HEK293 (cell line): Measurements from ENCODE around the gene PARD3.

Experiments used
- BCL11A ChIP-seq: fragments of 450-650 bp; formaldehyde crosslinking; IDR thresholded peaks from 2 replicates; pipeline ENCODE4 v1.5.1; 2016; ENCODE audit warnings: low read depth, missing biosample characterization, missing genetic modification characterization
- CTCF ChIP-seq: fragments of 450-650 bp; formaldehyde crosslinking; IDR thresholded peaks from 2 replicates; pipeline ENCODE4 v1.5.1; 2016; ENCODE audit warnings: missing biosample characterization, missing genetic modification characterization
- GLI2 ChIP-seq: fragments of 450-650 bp; formaldehyde crosslinking; IDR thresholded peaks from 2 replicates; pipeline ENCODE4; 2017; ENCODE audit warnings: missing biosample characterization, missing genetic modification characterization, low read depth, borderline replicate concordance
- HOXC10 ChIP-seq: sonication (generic); formaldehyde crosslinking; IDR thresholded peaks from 2 replicates; pipeline ENCODE4 v1.8.1; 2023; ENCODE audit warnings: mild to moderate bottlenecking, missing genetic modification reagents
- IKZF3 ChIP-seq: fragments of 450-650 bp; IDR thresholded peaks from 2 replicates; pipeline ENCODE4 v1.5.0; 2018; ENCODE audit warnings: missing biosample characterization, mild to moderate bottlenecking, missing genetic modification characterization, moderate library complexity
- KLF16 ChIP-seq: fragments of 450-650 bp; formaldehyde crosslinking; IDR thresholded peaks from 2 replicates; pipeline ENCODE4 v1.5.1; 2017; ENCODE audit warnings: missing biosample characterization, missing genetic modification characterization
- MYNN ChIP-seq: fragments of 450-650 bp; formaldehyde crosslinking; IDR thresholded peaks from 2 replicates; pipeline ENCODE4 v1.5.1; 2016; ENCODE audit warnings: missing biosample characterization, missing genetic modification characterization, borderline replicate concordance
- OVOL3 ChIP-seq: fragments of 450-650 bp; formaldehyde crosslinking; IDR thresholded peaks from 2 replicates; pipeline ENCODE4 v1.5.1; 2016; ENCODE audit warnings: missing biosample characterization, missing genetic modification characterization
- PBX3 ChIP-seq: sonication (generic); formaldehyde crosslinking; IDR thresholded peaks from 2 replicates; pipeline ENCODE4 v1.8.1; 2022; ENCODE audit warnings: mild to moderate bottlenecking, moderate library complexity, missing genetic modification reagents
- YY2 ChIP-seq: fragments of 450-650 bp; formaldehyde crosslinking; IDR thresholded peaks from 2 replicates; pipeline ENCODE4 v1.5.1; 2016; ENCODE audit warnings: missing biosample characterization, missing genetic modification characterization
- ZBTB26 ChIP-seq: fragments of 450-650 bp; formaldehyde crosslinking; optimal IDR thresholded peaks from 2 replicates; pipeline ENCODE3; 2016; ENCODE audit warnings: missing biosample characterization, mild to moderate bottlenecking, missing genetic modification characterization
- ZBTB44 ChIP-seq: fragments of 450-650 bp; IDR thresholded peaks from 2 replicates; pipeline ENCODE4 v1.5.1; 2018; ENCODE audit warnings: missing biosample characterization, mild to moderate bottlenecking, missing genetic modification characterization
- ZEB2 ChIP-seq: fragments of 450-650 bp; formaldehyde crosslinking; IDR thresholded peaks from 2 replicates; pipeline ENCODE4 v1.5.1; 2016; ENCODE audit warnings: missing biosample characterization, missing genetic modification characterization
- ZFP41 ChIP-seq: fragments of 450-650 bp; formaldehyde crosslinking; IDR thresholded peaks from 2 replicates; pipeline ENCODE4 v1.5.1; 2016; ENCODE audit warnings: missing biosample characterization, missing genetic modification characterization, borderline replicate concordance
- ZNF155 ChIP-seq: fragments of 450-650 bp; formaldehyde crosslinking; IDR thresholded peaks from 2 replicates; pipeline ENCODE4 v1.5.1; 2016; ENCODE audit warnings: missing biosample characterization, missing genetic modification characterization
- ZNF211 ChIP-seq: fragments of 450-650 bp; formaldehyde crosslinking; IDR thresholded peaks from 2 replicates; pipeline ENCODE4 v1.5.1; 2016; ENCODE audit warnings: low read depth, missing biosample characterization, missing genetic modification characterization
- ZNF223 ChIP-seq: fragments of 450-650 bp; formaldehyde crosslinking; IDR thresholded peaks from 2 replicates; pipeline ENCODE4 v1.5.1; 2016; ENCODE audit warnings: missing biosample characterization, missing genetic modification characterization
- ZNF335 ChIP-seq: fragments of 450-650 bp; formaldehyde crosslinking; conservative IDR thresholded peaks from 2 replicates; pipeline ENCODE4 v1.5.1; 2016; ENCODE audit warnings: missing biosample characterization, missing genetic modification characterization
- ZNF37A ChIP-seq: fragments of 450-650 bp; IDR thresholded peaks from 2 replicates; pipeline ENCODE4 v1.5.1; 2018; ENCODE audit warnings: missing biosample characterization, missing genetic modification characterization
- ZNF488 ChIP-seq: fragments of 450-650 bp; formaldehyde crosslinking; IDR thresholded peaks from 2 replicates; pipeline ENCODE4 v1.5.1; 2016; ENCODE audit warnings: missing biosample characterization, missing genetic modification characterization
- ZNF501 ChIP-seq: fragments of 450-650 bp; formaldehyde crosslinking; IDR thresholded peaks from 2 replicates; pipeline ENCODE4 v1.5.1; 2016; ENCODE audit warnings: missing biosample characterization, missing genetic modification characterization
- ZNF518A ChIP-seq: fragments of 450-650 bp; formaldehyde crosslinking; conservative IDR thresholded peaks from 2 replicates; pipeline ENCODE4 v1.5.1; 2016; ENCODE audit warnings: low read depth, missing biosample characterization, missing genetic modification characterization
- ZNF548 ChIP-seq: fragments of 450-650 bp; formaldehyde crosslinking; IDR thresholded peaks from 2 replicates; pipeline ENCODE4 v1.5.1; 2016; ENCODE audit warnings: missing biosample characterization, missing genetic modification characterization
- ZNF555 ChIP-seq: fragments of 450-650 bp; formaldehyde crosslinking; conservative IDR thresholded peaks from 2 replicates; pipeline ENCODE4 v1.5.1; 2017; ENCODE audit warnings: missing biosample characterization, mild to moderate bottlenecking, missing genetic modification characterization, inconsistent platforms
- ZNF600 ChIP-seq: fragments of 450-650 bp; formaldehyde crosslinking; IDR thresholded peaks from 2 replicates; pipeline ENCODE4 v1.5.1; 2016; ENCODE audit warnings: missing biosample characterization, missing genetic modification characterization
- ZNF621 ChIP-seq: fragments of 450-650 bp; formaldehyde crosslinking; IDR thresholded peaks from 2 replicates; pipeline ENCODE4 v1.5.1; 2017; ENCODE audit warnings: missing biosample characterization, missing genetic modification characterization
- ZNF624 ChIP-seq: fragments of 450-650 bp; formaldehyde crosslinking; IDR thresholded peaks from 2 replicates; pipeline ENCODE4 v1.5.1; 2017; ENCODE audit warnings: missing biosample characterization, missing genetic modification characterization
- ZNF629 ChIP-seq: fragments of 450-650 bp; formaldehyde crosslinking; IDR thresholded peaks from 2 replicates; pipeline ENCODE4 v1.5.1; 2017; ENCODE audit warnings: missing biosample characterization, missing genetic modification characterization
- ZNF843 ChIP-seq: fragments of 450-650 bp; formaldehyde crosslinking; IDR thresholded peaks from 2 replicates; pipeline ENCODE4 v1.5.1; 2016; ENCODE audit warnings: missing biosample characterization, missing genetic modification characterization
- ZSCAN23 ChIP-seq: fragments of 450-650 bp; formaldehyde crosslinking; IDR thresholded peaks from 2 replicates; pipeline ENCODE4 v1.5.1; 2016; ENCODE audit warnings: missing biosample characterization, missing genetic modification characterization
- ZSCAN30 ChIP-seq: fragments of 450-650 bp; IDR thresholded peaks from 2 replicates; pipeline ENCODE4 v1.5.1; 2018; ENCODE audit warnings: missing biosample characterization, mild to moderate bottlenecking, missing genetic modification characterization, moderate library complexity

The PARD3 gene

GRCh38 chr10:34637418-34637911 lies 177.6 kb downstream of the PARD3 start (continued):
- no peak for TF ChIP-seq ZBTB44
- TF ChIP-seq ZNF155 (tag by site-specific recombination): no peak
- no peak for TF ChIP-seq ZNF501
- no peak for TF ChIP-seq ZNF555 (tag by site-specific recombination)
- TF ChIP-seq ZNF211: no peak
- no peak for TF ChIP-seq BCL11A (tag by site-specific recombination)
- no peak for TF ChIP-seq ZSCAN23 (tag by site-specific recombination)
- peak; percentile 39; the same call in 1 of the 2 replicates for TF ChIP-seq ZEB2 (tag by site-specific recombination)
- TF ChIP-seq ZNF518A (tag by site-specific recombination): no peak
- TF ChIP-seq ZNF488 (tag by site-specific recombination): no peak
- no peak for TF ChIP-seq ZNF223 (tag by site-specific recombination)
- TF ChIP-seq OVOL3 (tag by site-specific recombination): no peak
- TF ChIP-seq ZSCAN30 (tag by site-specific recombination): peak; percentile 52; the same call in 1 of the 2 replicates
- TF ChIP-seq ZNF629: no peak
- no peak for TF ChIP-seq KLF16 (tag by site-specific recombination)
- TF ChIP-seq ZFP41 (tag by site-specific recombination): no peak
- TF ChIP-seq YY2 (tag by site-specific recombination): no peak
- TF ChIP-seq ZBTB26 (tag by site-specific recombination): no peak
- no peak for TF ChIP-seq IKZF3 (tag by site-specific recombination)
- no peak for TF ChIP-seq ZNF37A (tag by site-specific recombination)
- no peak for TF ChIP-seq HOXC10 (CRISPR knock-in tag)
- no peak for TF ChIP-seq ZNF843 (tag by site-specific recombination)
- TF ChIP-seq GLI2 (tag by site-specific recombination): no peak
- no peak for TF ChIP-seq MYNN (tag by site-specific recombination)
- no peak for TF ChIP-seq ZNF600
- no peak for TF ChIP-seq ZNF621 (tag by site-specific recombination)
- TF ChIP-seq ZNF548: no peak
- no peak for TF ChIP-seq PBX3 (CRISPR knock-in tag)
- peak; percentile 54 for TF ChIP-seq CTCF
- no peak for TF ChIP-seq ZNF335 (tag by site-specific recombination)
- TF ChIP-seq ZNF624 (tag by site-specific recombination): no peak
